ENCODE measurements around the gene SULT2B1. TPM values are rescaled to one million over a fixed set of nuclear protein-coding genes. Genes with fewer than 3 reads are reported as not detected.

Gene SULT2B1
- total RNA-seq, 1 donor from 2014 or later: 0.74 TPM

DNA sequence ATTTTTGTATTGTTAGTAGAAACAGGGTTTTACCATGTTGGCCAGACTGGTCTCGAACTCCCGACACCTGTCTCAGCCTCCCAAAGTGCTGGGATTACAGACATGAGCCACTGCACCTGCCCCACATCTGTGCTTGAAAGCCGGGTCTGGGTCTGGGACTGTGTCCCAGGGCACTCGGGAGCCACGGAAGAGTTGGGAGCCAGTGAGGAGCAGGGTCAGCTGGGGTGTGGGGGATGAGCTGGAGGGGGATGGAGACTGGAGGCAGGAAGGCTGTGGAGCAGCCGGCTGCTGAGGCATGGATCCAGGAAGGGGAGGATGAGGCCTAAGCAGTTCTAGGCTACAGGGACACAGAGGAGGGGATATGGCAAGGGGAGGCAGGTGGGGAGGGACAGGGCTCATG, 43.9 kb downstream of the SULT2B1 start:
- Mint-ChIP-seq H3K4me1 (no peaks in the 10 kb centered on the region), H3K9me3 (no peaks in the 10 kb centered on the region), H3K36me3 (no peaks in the 10 kb centered on the region), H3K27me3 (ENCODE audit: low read depth) (no peaks in the 10 kb centered on the region), H3K27ac (no peak overlapping the region), H3K4me3 (no peak overlapping the region)
- TF ChIP-seq, protein P1, sequence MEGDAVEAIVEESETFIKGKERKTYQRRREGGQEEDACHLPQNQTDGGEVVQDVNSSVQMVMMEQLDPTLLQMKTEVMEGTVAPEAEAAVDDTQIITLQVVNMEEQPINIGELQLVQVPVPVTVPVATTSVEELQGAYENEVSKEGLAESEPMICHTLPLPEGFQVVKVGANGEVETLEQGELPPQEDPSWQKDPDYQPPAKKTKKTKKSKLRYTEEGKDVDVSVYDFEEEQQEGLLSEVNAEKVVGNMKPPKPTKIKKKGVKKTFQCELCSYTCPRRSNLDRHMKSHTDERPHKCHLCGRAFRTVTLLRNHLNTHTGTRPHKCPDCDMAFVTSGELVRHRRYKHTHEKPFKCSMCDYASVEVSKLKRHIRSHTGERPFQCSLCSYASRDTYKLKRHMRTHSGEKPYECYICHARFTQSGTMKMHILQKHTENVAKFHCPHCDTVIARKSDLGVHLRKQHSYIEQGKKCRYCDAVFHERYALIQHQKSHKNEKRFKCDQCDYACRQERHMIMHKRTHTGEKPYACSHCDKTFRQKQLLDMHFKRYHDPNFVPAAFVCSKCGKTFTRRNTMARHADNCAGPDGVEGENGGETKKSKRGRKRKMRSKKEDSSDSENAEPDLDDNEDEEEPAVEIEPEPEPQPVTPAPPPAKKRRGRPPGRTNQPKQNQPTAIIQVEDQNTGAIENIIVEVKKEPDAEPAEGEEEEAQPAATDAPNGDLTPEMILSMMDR (IDR thresholded peaks at IDR 0.05; ENCODE audit: unreplicated experiment): no peak
- no peak for DNase-seq (ENCODE audit: low spot score in 2 of 2, unreplicated experiment in 2 of 2)

DNA sequence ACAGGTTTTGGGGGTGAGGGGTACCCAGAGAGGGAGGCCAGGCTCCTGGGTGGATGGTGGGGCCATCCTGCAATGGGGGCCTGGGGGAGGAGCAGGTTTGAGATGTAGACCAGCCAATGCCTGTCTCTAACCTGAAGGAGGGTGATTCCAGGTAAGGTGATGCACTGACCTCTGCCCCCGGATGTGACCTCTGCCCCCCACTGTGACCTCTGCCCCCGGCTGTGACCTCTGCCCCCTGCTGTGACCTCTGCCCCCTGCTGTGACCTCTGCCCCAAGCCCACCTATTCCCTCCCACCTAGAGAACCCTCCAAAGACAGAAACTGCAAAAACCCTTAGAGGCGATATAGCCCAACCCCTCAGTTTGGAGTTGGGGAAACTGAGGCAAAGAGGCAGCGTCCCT, 44.3 kb downstream of the SULT2B1 start:
- TF ChIP-seq, protein P1 (IDR thresholded peaks at IDR 0.05; ENCODE audit: unreplicated experiment): no peak
- no peaks in the 10 kb centered on the region for H3K9me3 Mint-ChIP-seq
- no peaks in the 10 kb centered on the region for H3K4me1 Mint-ChIP-seq
- no peaks in the 10 kb centered on the region for H3K36me3 Mint-ChIP-seq
- no peak overlapping the region for H3K4me3 Mint-ChIP-seq
- no peak for DNase-seq (ENCODE audit: low spot score in 2 of 2, unreplicated experiment in 2 of 2)
- H3K27ac Mint-ChIP-seq: no peak overlapping the region
- no peaks in the 10 kb centered on the region for H3K27me3 Mint-ChIP-seq (ENCODE audit: low read depth)

DNA sequence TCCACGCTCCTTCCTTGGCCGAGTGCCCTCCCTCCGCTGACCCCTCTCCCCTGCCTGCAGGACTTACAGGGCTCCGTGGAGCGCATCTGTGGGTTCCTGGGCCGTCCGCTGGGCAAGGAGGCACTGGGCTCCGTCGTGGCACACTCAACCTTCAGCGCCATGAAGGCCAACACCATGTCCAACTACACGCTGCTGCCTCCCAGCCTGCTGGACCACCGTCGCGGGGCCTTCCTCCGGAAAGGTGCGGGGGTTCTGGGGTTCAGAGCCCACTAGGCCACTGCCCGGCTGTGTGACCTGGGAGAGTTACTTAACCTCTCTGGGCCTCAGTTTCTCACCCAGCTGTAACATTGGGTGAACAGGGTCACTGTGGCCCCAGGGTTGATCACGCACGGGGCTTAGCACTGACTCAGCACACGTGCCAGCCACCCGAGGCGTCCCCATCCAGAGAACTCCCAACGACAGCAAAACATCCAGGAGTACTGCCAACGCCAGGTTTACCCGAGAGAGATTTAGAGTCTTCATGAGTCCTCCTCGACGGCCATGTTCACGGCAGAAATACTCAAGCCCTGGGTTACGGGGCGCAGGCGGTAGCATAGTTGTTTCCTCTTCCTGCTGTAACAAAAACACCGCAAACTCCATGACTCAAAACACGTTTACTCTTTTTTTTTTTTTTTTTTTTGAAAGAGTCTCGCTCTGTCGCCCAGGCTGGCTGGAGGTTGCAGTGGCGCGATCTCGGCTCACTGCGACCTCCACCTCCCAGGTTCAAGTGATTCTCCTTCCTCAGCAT, 44.9 kb downstream of the SULT2B1 start:
- no peaks in the 10 kb centered on the region for H3K9me3 Mint-ChIP-seq
- no peaks in the 10 kb centered on the region for H3K36me3 Mint-ChIP-seq
- no peak overlapping the region for H3K4me3 Mint-ChIP-seq
- H3K4me1 Mint-ChIP-seq: no peaks in the 10 kb centered on the region
- H3K27ac Mint-ChIP-seq: no peak overlapping the region
- TF ChIP-seq, protein P1 (IDR thresholded peaks at IDR 0.05; ENCODE audit: unreplicated experiment): no peak
- H3K27me3 Mint-ChIP-seq (ENCODE audit: low read depth): no peaks in the 10 kb centered on the region
- no peak for DNase-seq (ENCODE audit: low spot score in 2 of 2, unreplicated experiment in 2 of 2)

DNA sequence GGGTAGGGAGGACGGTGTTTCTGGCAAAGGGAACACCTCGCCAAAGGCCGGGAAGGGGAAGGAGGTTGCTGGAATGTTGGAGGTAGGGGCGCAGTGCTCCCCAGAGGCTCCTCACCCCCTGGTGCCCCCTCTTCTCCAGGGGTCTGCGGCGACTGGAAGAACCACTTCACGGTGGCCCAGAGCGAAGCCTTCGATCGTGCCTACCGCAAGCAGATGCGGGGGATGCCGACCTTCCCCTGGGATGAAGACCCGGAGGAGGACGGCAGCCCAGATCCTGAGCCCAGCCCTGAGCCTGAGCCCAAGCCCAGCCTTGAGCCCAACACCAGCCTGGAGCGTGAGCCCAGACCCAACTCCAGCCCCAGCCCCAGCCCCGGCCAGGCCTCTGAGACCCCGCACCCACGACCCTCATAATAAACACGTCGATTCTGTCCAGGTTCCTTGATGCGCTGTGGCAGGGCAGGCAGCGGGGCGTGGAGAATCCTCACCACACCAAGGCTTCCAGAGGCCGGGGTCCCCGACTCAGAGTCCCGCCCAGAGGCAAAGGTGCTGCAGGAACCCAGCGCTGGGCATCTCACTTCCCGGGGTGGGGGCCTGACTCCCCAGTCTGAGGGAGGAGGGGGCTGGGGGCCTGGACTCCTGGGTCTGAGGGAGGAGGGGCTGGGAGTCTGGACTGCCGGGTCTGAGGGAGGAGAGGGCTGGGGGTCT, 47.2 kb downstream of the SULT2B1 start:
- DNase-seq (ENCODE audit: low spot score in 2 of 2, unreplicated experiment in 2 of 2): no peak
- Mint-ChIP-seq H3K9me3 (no peaks in the 10 kb centered on the region), H3K27ac (no peak overlapping the region), H3K4me1 (no peaks in the 10 kb centered on the region), H3K36me3 (no peaks in the 10 kb centered on the region), H3K27me3 (ENCODE audit: low read depth) (no peaks in the 10 kb centered on the region), H3K4me3 (no peak overlapping the region)
- TF ChIP-seq, protein P1 (IDR thresholded peaks at IDR 0.05; ENCODE audit: unreplicated experiment): no peak

DNA sequence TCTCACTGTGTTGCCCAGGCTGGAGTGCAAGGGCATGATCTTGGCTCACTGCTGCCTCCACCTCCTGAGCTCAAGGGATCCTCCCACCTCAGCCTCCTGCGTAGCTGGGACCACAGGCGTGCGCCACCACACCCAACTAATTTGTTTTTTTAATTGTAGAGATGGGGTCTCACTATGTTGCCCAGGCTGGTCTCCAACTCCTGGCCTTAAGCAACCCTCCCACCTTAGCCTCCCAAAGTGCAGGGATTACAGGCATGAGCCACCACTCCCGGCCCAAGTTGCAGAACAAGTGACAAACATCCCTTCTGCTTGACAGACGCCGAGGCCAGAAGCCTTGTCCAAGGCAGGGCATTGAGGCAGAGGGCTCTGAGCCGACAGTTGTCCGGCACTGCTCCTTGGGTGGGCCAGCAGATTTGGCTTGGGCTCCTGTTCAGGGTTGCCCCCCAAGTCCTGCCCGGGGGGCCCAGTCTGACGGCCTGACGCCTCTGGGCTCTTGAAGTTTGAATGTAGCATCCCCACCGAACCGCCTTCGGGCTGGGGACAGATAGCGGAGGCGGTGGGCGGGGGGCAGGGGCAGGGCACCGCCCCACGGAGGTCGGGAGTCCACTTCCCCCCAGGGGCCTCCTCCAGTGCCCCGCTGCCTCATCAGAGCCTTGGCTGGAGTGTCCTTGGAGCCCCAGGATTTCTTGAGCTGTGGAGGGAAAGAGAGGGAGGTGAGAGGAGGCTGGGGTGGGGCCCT, 48.9 kb downstream of the SULT2B1 start:
- Mint-ChIP-seq H3K27me3 (ENCODE audit: low read depth) (no peaks in the 10 kb centered on the region), H3K4me1 (no peaks in the 10 kb centered on the region), H3K36me3 (no peaks in the 10 kb centered on the region), H3K9me3 (no peaks in the 10 kb centered on the region), H3K27ac (no peak overlapping the region), H3K4me3 (no peak overlapping the region)
- DNase-seq (ENCODE audit: low spot score in 2 of 2, unreplicated experiment in 2 of 2): no peak
- TF ChIP-seq, protein P1 (IDR thresholded peaks at IDR 0.05; ENCODE audit: unreplicated experiment): no peak
